ENCODE measurements around the gene ARHGAP29. TPM values are rescaled to one million over a fixed set of nuclear protein-coding genes. Genes with fewer than 3 reads are reported as not detected.

Gene ARHGAP29
- total and polyA plus RNA-seq, 2 experiments from 2014 or later = 4.6 to 6.9 TPM

GRCh38 chr1:94276988-94277434 lies 39.6 kb upstream of the ARHGAP29 start (continued):
- TF ChIP-seq ZNF462 (CRISPR knock-in tag; IDR thresholded peaks at IDR 0.05) = no peak
- no peak for TF ChIP-seq ETS1 (IDR thresholded peaks at IDR 0.05)
- no peak for TF ChIP-seq EZH2 (IDR thresholded peaks at IDR 0.05; ENCODE audit: low read depth, unreplicated experiment)
- TF ChIP-seq NANOG (IDR thresholded peaks at IDR 0.05; ENCODE audit: borderline replicate concordance) = no peak
- TF ChIP-seq JUNB (IDR thresholded peaks at IDR 0.05; ENCODE audit: unreplicated experiment) = no peak
- TF ChIP-seq CTCF (conservative IDR thresholded peaks at IDR 0.05; ENCODE audit: low read depth in 2 of 2) = no peak

GRCh38 chr1:94275083-94275482 lies 37.7 kb upstream of the ARHGAP29 start:
- H3K4me2 ChIP-seq = no peak overlapping the region
- ATAC-seq (no peak), DNase-seq (ENCODE audit: low spot score) (no peak)
- Mint-ChIP-seq H3K27me3 (ENCODE audit: insufficient read depth, low read depth, poor library complexity) (peaks cover 5% of the 10 kb centered on the region), H3K4me3 (no peak overlapping the region), H3K4me1 (no peaks in the 10 kb centered on the region), H3K9me3 (no peaks in the 10 kb centered on the region), H3K36me3 (ENCODE audit: low read depth) (no peaks in the 10 kb centered on the region), H3K27ac (no peak overlapping the region)
- H3K36me3 ChIP-seq (ENCODE audit: insufficient read depth) = no peaks in the 10 kb centered on the region
- H3K79me2 ChIP-seq (replicated peaks; ENCODE audit: insufficient read depth) = no peaks in the 10 kb centered on the region
- H4K20me1 ChIP-seq (replicated peaks; ENCODE audit: insufficient read depth) = no peaks in the 10 kb centered on the region
- no peak overlapping the region for H2AFZ ChIP-seq
- H3K4me3 ChIP-seq = no peak overlapping the region
- no peaks in the 10 kb centered on the region for H3F3A ChIP-seq (replicated peaks; ENCODE audit: low read depth)
- no peak overlapping the region for H3K27ac ChIP-seq (ENCODE audit: low read depth)
- H3K4me1 ChIP-seq (ENCODE audit: insufficient read depth) = no peaks in the 10 kb centered on the region
- no peaks in the 10 kb centered on the region; the same call in 1 of the 2 replicates for H3K27me3 ChIP-seq (ENCODE audit: insufficient read depth)
- H3K9me2 ChIP-seq (ENCODE audit: insufficient read depth) = peaks cover 8% of the 10 kb centered on the region; the same call in 1 of the 2 replicates
- no peak for TF ChIP-seq ZNF462 (CRISPR knock-in tag; IDR thresholded peaks at IDR 0.05)

All from GM23338 (cell line).